Ovary (tissue), 9 donors: Measurements from ENCODE around the gene TNFSF11. TPM values are rescaled to one million over a fixed set of nuclear protein-coding genes. Genes with fewer than 3 reads are reported as not detected.

ENCODE experiments used
- DNase-seq, 5 donors: peaks; one replicate each; pipeline ENCODE4 v3.0.0-alpha.2; 2019 to 2020
- H3K27ac ChIP-seq, 2 donors: fragments of 200-600 bp; one replicate each; pipeline versions ENCODE4 v1.5.1 to v1.8.0; 2019 to 2022
- H3K27me3 ChIP-seq: fragments of 200-600 bp; one replicate; pipeline ENCODE4 v1.8.0; 2022
- H3K36me3 ChIP-seq: fragments of 200-600 bp; sonication (generic); one replicate; pipeline ENCODE4 v1.5.1; 2019
- H3K4me1 ChIP-seq: one replicate; pipeline ENCODE4 v1.8.1; 2013; ENCODE audit warnings: mild to moderate bottlenecking, moderate library complexity; ENCODE audit not compliant: insufficient read depth
- H3K4me3 ChIP-seq: fragments of 200-600 bp; sonication (generic); one replicate; pipeline ENCODE4 v1.5.1; 2017
- H3K9me3 ChIP-seq, 2 donors: fragments of 200-600 bp in 1 of 2; sonication (generic) in 1 of 2; one replicate each; pipeline versions ENCODE4 v1.5.1 to v1.8.1; 2013 to 2019; ENCODE audit warnings: mild to moderate bottlenecking in 1 of 2, moderate library complexity in 1 of 2
- EP300 ChIP-seq: sonication (generic); formaldehyde crosslinking; IDR thresholded peaks from one replicate; pipeline ENCODE4 v1.6.1; 2017; ENCODE audit warnings: antibody characterized with exemption
- POLR2A ChIP-seq: fragments of 450-650 bp; IDR thresholded peaks from one replicate; pipeline ENCODE4 v1.6.1; 2017; ENCODE audit warnings: antibody characterized with exemption, mild to moderate bottlenecking, moderate library complexity
- WGBS, 3 donors: extraction: QIAGEN DNeasy Blood & Tissue Kit in 1 of 3; methylation state at CpG; one replicate each; pipeline versions ENCODE4 v1.1.5 to v1.1.7; 2013 to 2017; 5-methylcytosine and 5-hydroxymethylcytosine counted together
- intact Hi-C, 4 donors: fragments of 100-400 bp; cut with DNase I; formaldehyde crosslinking; loops; one replicate each; pipeline versions ENCODE4 v1.11.0 to v1.15.1; 2022 to 2023
- polyA plus RNA-seq, 2 donors: library from polyadenylated mRNA; stranded (reverse); fragments of 200-250 nt in 1 of 2; fragments of 350-450 nt in 1 of 2; fragmentation: Illumina TruSeq in 1 of 2; extraction: RNeasy Lipid Tissue Mini Kit (QIAGEN cat#74804) in 1 of 2; gene quantifications; one replicate each; pipeline ENCODE4 v1.2.3, GENCODE V29; 2013 to 2014
- total RNA-seq, 7 donors: library from RNA; depleted of rRNA in 2 of 7; stranded (reverse); fragments of >200 nt in 2 of 7; fragmentation: NEBNext Ultra II Directional in 3 of 7; extraction: Animal tissue kit (Norgen Biotek cat#: 25700) in 3 of 7; gene quantifications; one replicate each; pipeline versions ENCODE4 v1.1.0 to v1.2.4, GENCODE V29; 2016 to 2023
- TF ChIP-seq, protein P1 (sequence below), 3 donors: fragments of 450-650 bp in 2 of 3; fragments of 200-600 bp in 1 of 3; IDR thresholded peaks; one replicate each; pipeline versions ENCODE4 v1.5.1 to v1.8.0; 2016 to 2022; ENCODE audit warnings: antibody characterized with exemption in 3 of 3, mild to moderate bottlenecking in 1 of 3
- donor health status: DM: no; HTN: no; CAD: no; lungs with moderate emphysema.
- donor health status: DM: no; HTN: no; CAD: no.
- donor health status: Bipolar disorder and iron deficiency.
- donor health status: DM: yes; HTN: yes; CAD: no.
- donor health status: DM: no; HTN: no; CAD: no.
- donor health status: DM: yes; HTN: yes; CAD: no.

The TNFSF11 gene
- total and polyA plus RNA-seq, 9 donors: 0.13 TPM; not detected in 8

DNA sequence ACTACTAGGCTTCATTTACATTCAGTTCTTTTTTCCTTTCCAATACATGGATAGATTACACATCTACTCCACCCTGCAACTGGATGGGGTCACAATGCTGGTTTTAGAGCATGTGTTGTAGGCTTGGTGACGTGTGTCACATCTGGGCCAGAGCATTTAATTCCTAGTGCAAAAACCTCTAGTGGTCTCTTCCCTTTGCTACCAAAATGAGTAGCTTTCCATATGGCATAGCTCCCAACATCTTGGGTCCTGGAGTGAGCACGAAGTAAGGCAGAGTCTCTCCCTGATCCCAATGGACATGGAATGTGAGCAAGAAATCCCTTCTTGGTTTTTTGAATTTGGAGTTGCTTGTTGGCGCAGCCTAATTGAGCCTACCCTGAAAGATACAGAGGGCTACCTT, 51.7 kb downstream of the TNFSF11 start:
- DNase-seq: no peak
- H3K36me3 ChIP-seq: no peaks in the 10 kb centered on the region
- intact Hi-C loops: no loop called here
- H3K27me3 ChIP-seq: no peaks in the 10 kb centered on the region
- no peak overlapping the region for H3K4me3 ChIP-seq
- WGBS, 3 donors: 77 to 94% (median 80%) methylated on average over 3 of the region's 3 CpGs
- TF ChIP-seq POLR2A: no peak
- TF ChIP-seq EP300: no peak
- TF ChIP-seq, protein P1, sequence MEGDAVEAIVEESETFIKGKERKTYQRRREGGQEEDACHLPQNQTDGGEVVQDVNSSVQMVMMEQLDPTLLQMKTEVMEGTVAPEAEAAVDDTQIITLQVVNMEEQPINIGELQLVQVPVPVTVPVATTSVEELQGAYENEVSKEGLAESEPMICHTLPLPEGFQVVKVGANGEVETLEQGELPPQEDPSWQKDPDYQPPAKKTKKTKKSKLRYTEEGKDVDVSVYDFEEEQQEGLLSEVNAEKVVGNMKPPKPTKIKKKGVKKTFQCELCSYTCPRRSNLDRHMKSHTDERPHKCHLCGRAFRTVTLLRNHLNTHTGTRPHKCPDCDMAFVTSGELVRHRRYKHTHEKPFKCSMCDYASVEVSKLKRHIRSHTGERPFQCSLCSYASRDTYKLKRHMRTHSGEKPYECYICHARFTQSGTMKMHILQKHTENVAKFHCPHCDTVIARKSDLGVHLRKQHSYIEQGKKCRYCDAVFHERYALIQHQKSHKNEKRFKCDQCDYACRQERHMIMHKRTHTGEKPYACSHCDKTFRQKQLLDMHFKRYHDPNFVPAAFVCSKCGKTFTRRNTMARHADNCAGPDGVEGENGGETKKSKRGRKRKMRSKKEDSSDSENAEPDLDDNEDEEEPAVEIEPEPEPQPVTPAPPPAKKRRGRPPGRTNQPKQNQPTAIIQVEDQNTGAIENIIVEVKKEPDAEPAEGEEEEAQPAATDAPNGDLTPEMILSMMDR (IDR thresholded peaks at IDR 0.05): no peak
- no peaks in the 10 kb centered on the region for H3K4me1 ChIP-seq
- no peak overlapping the region for H3K27ac ChIP-seq
- no peaks in the 10 kb centered on the region for H3K9me3 ChIP-seq

GRCh38 chr13:42626176-42626860, 52.4 kb downstream of the TNFSF11 start:
- no peaks in the 10 kb centered on the region for H3K27me3 ChIP-seq
- no peak overlapping the region for H3K4me3 ChIP-seq
- DNase-seq: no peak
- H3K4me1 ChIP-seq: no peaks in the 10 kb centered on the region
- WGBS, 3 donors: 93 to 95% (median 94%) methylated on average over 5 of the region's 5 CpGs
- H3K27ac ChIP-seq: no peak overlapping the region
- H3K9me3 ChIP-seq: no peaks in the 10 kb centered on the region
- TF ChIP-seq EP300 (no peak), POLR2A (no peak)
- TF ChIP-seq, protein P1 (IDR thresholded peaks at IDR 0.05): no peak
- H3K36me3 ChIP-seq: no peaks in the 10 kb centered on the region
- intact Hi-C loops: no loop called here

GRCh38 chr13:42628666-42629065, 54.7 kb downstream of the TNFSF11 start:
- WGBS, 3 donors: 94 to 95% (median 95%) methylated on average over 5 of the region's 5 CpGs
- no peak for DNase-seq
- no peak overlapping the region for H3K27ac ChIP-seq
- no peaks in the 10 kb centered on the region for H3K9me3 ChIP-seq
- H3K4me1 ChIP-seq: no peaks in the 10 kb centered on the region
- no peaks in the 10 kb centered on the region for H3K27me3 ChIP-seq
- H3K36me3 ChIP-seq: no peaks in the 10 kb centered on the region
- H3K4me3 ChIP-seq: no peak overlapping the region
- TF ChIP-seq, protein P1 (IDR thresholded peaks at IDR 0.05): no peak
- TF ChIP-seq EP300: no peak
- no peak for TF ChIP-seq POLR2A
- intact Hi-C loops: no loop called here

DNA sequence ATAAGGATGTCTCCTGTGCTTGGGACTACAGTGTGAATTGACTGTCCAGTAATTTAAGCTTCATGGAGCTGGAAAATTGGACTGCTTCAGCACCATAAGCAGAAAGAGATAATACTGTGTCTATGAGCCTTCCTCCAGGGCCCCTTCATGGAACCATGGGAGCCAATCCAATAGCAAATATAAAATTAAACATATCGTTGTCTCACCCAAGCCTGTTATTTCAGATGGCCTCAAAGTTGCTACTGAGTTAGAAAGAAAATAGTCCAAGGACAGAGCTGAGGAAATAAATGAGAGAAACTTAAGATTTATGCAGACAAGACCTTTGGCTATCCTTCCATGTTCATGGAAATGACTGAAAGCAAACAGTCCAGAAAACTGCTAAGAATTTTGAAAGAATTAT, 57.2 kb downstream of the TNFSF11 start:
- no peak overlapping the region for H3K27ac ChIP-seq
- TF ChIP-seq POLR2A: no peak
- TF ChIP-seq, protein P1 (IDR thresholded peaks at IDR 0.05): no peak
- no peak for TF ChIP-seq EP300
- no peaks in the 10 kb centered on the region for H3K4me1 ChIP-seq
- no peak overlapping the region for H3K4me3 ChIP-seq
- no peak for DNase-seq
- no peaks in the 10 kb centered on the region for H3K27me3 ChIP-seq
- H3K36me3 ChIP-seq: no peaks in the 10 kb centered on the region
- H3K9me3 ChIP-seq: no peaks in the 10 kb centered on the region
- intact Hi-C loops: no loop called here
- 24 to 42% (median 35%) methylated on average over 1 of the region's 1 CpG for WGBS, 3 donors
